ENCODE measurements around the gene DLGAP1.

The DLGAP1 gene

GRCh38 chr18:3612315-3612714 lies 842.8 kb downstream of the DLGAP1 start:
- no peak overlapping the region for H3K4me3 ChIP-seq (replicated peaks; ENCODE audit: insufficient read depth, low read length)
- H3K27me3 ChIP-seq (ENCODE audit: insufficient read depth, poor library complexity, severe bottlenecking) = no peaks in the 10 kb centered on the region
- no peak for TF ChIP-seq SPI1 (IDR thresholded peaks at IDR 0.05; ENCODE audit: borderline replicate concordance, low read depth)
- TF ChIP-seq POLR2AphosphoS5 (IDR thresholded peaks at IDR 0.05; ENCODE audit: low read depth) = no peak
- TF ChIP-seq GABPA (IDR thresholded peaks at IDR 0.05; ENCODE audit: low read depth) = no peak
- DNase-seq (ENCODE audit: low read depth in 1 of 2, low spot score in 1 of 2) = no peak
- H3K27ac ChIP-seq (replicated peaks) = no peak overlapping the region

- Histone ChIP-seq H3K4me3 (replicated peaks; ENCODE audit: insufficient read depth, low read length) (no peak overlapping the region), H3K27me3 (ENCODE audit: insufficient read depth, poor library complexity, severe bottlenecking) (no peaks in the 10 kb centered on the region), H3K27ac (replicated peaks) (no peak overlapping the region)
- TF ChIP-seq CTCF (IDR thresholded peaks at IDR 0.05; ENCODE audit: insufficient read depth, low read length) (no peak), REST (IDR thresholded peaks at IDR 0.05; ENCODE audit: insufficient replicate concordance, low read depth) (no peak), SPI1 (IDR thresholded peaks at IDR 0.05; ENCODE audit: borderline replicate concordance, low read depth) (no peak), POLR2AphosphoS5 (IDR thresholded peaks at IDR 0.05; ENCODE audit: low read depth) (no peak), GABPA (IDR thresholded peaks at IDR 0.05; ENCODE audit: low read depth) (no peak)
- no peak for DNase-seq (ENCODE audit: low read depth in 1 of 2, low spot score in 1 of 2)
These were observed 843.6 kb downstream of the DLGAP1 start for GRCh38 chr18:3611313-3612090.

GRCh38 chr18:3610813-3611212 lies 844.3 kb downstream of the DLGAP1 start:
- DNase-seq (ENCODE audit: low read depth in 1 of 2, low spot score in 1 of 2) = no peak
- TF ChIP-seq REST (IDR thresholded peaks at IDR 0.05; ENCODE audit: insufficient replicate concordance, low read depth) (no peak), GABPA (IDR thresholded peaks at IDR 0.05; ENCODE audit: low read depth) (no peak), CTCF (IDR thresholded peaks at IDR 0.05; ENCODE audit: insufficient read depth, low read length) (no peak), SPI1 (IDR thresholded peaks at IDR 0.05; ENCODE audit: borderline replicate concordance, low read depth) (no peak), POLR2AphosphoS5 (IDR thresholded peaks at IDR 0.05; ENCODE audit: low read depth) (no peak)
- no peak overlapping the region for H3K4me3 ChIP-seq (replicated peaks; ENCODE audit: insufficient read depth, low read length)
- no peak overlapping the region for H3K27ac ChIP-seq (replicated peaks)
- H3K27me3 ChIP-seq (ENCODE audit: insufficient read depth, poor library complexity, severe bottlenecking) = no peaks in the 10 kb centered on the region

GRCh38 chr18:3610188-3610708 lies 844.9 kb downstream of the DLGAP1 start:
- H3K27ac ChIP-seq (replicated peaks) = no peak overlapping the region
- no peak for TF ChIP-seq GABPA (IDR thresholded peaks at IDR 0.05; ENCODE audit: low read depth)
- TF ChIP-seq CTCF (IDR thresholded peaks at IDR 0.05; ENCODE audit: insufficient read depth, low read length) = no peak
- TF ChIP-seq POLR2AphosphoS5 (IDR thresholded peaks at IDR 0.05; ENCODE audit: low read depth) = no peak
- TF ChIP-seq SPI1 (IDR thresholded peaks at IDR 0.05; ENCODE audit: borderline replicate concordance, low read depth) = no peak
- TF ChIP-seq REST (IDR thresholded peaks at IDR 0.05; ENCODE audit: insufficient replicate concordance, low read depth) = no peak
- DNase-seq (ENCODE audit: low read depth in 1 of 2, low spot score in 1 of 2) = no peak

More at GRCh38 chr18:3610188-3610708, 844.9 kb downstream of the DLGAP1 start:
- Histone ChIP-seq H3K4me3 (replicated peaks; ENCODE audit: insufficient read depth, low read length) (no peak overlapping the region), H3K27me3 (ENCODE audit: insufficient read depth, poor library complexity, severe bottlenecking) (no peaks in the 10 kb centered on the region)

Measured in HL-60 (cell line).